Ishikawa (cell line): Measurements from ENCODE around the gene ACACA.

Experiments used
- CREB1 ChIP-seq: IDR thresholded peaks from 2 replicates; pipeline ENCODE4 v1.6.1; 2012; ENCODE audit warnings: low read depth
- EGR1 ChIP-seq: IDR thresholded peaks from 2 replicates; pipeline ENCODE4 v1.6.1; 2012
- EP300 ChIP-seq: IDR thresholded peaks from 2 replicates; pipeline ENCODE4 v1.6.1; 2012; ENCODE audit warnings: borderline replicate concordance
- FOXM1 ChIP-seq: IDR thresholded peaks from 2 replicates; pipeline ENCODE4 v1.6.1; 2012; ENCODE audit warnings: low read depth, borderline replicate concordance
- RAD21 ChIP-seq: IDR thresholded peaks from 2 replicates; pipeline ENCODE4 v1.6.1; 2012; ENCODE audit warnings: low read depth
- TEAD4 ChIP-seq: IDR thresholded peaks from 2 replicates; pipeline ENCODE4 v1.6.1; 2012
- ZBTB7A ChIP-seq: IDR thresholded peaks from 2 replicates; pipeline ENCODE4 v1.6.1; 2012; ENCODE audit warnings: low read depth

GRCh38 chr17:37393352-37393751, 13.3 kb downstream of the ACACA start:
- TF ChIP-seq EP300 (no peak), EGR1 (no peak), CREB1 (no peak), TEAD4 (no peak), FOXM1 (no peak), RAD21 (no peak), ZBTB7A (no peak)
